GM12878 (cell line): Measurements from ENCODE around the gene CAPN15. TPM values are rescaled to one million over a fixed set of nuclear protein-coding genes. Genes with fewer than 3 reads are reported as not detected.

Experiments used
- ATAC-seq: fragments of 200-7000 bp; cut with Tn5 transposase; 3 replicates; pipeline ENCODE4 v1.9.1; 2020; ENCODE audit warnings: mild to moderate bottlenecking, moderate library complexity
- BruUV-seq: library from RNA; stranded (reverse); fragments of 400-500 nt; replicated peaks from 2 replicates; lab custom pipeline; 2021; lab: Mats Ljungman, UMichigan
- CTCF ChIA-PET: fragments of 300-600 bp; sonication (Branson Sonifier 250); formaldehyde crosslinking; extraction: SDS; loops from one replicate; lab custom pipeline; 2021; ENCODE audit warnings: inconsistent platforms; lab: Yijun Ruan, JAX
- POLR2A ChIA-PET: fragments of 350-600 bp; formaldehyde crosslinking; extraction: SDS; loops from one replicate; lab custom pipeline; 2021; ENCODE audit warnings: inconsistent platforms; lab: Charles Lee
- RAD21 ChIA-PET: fragments of 300-600 bp; sonication (Branson Sonifier 250); formaldehyde crosslinking; loops from one replicate; lab custom pipeline; 2023; ENCODE audit warnings: antibody characterized with exemption; ENCODE audit not compliant: unreplicated experiment; lab: Charles Lee
- SMC1A ChIA-PET: fragments of 300-600 bp; sonication (Branson Sonifier 250); formaldehyde crosslinking; loops from one replicate; lab custom pipeline; 2023; ENCODE audit not compliant: unreplicated experiment, uncharacterized antibody; lab: Charles Lee
- DNase-seq: peaks from one replicate; pipeline ENCODE4 v3.0.0-alpha.2; 2011; ENCODE audit warnings: low read depth, low spot score
- FAIRE-seq: peaks from 3 replicates; lab custom pipeline; 2011; peaks lifted over from hg19 to GRCh38; lab: Jason Lieb, UNC
- H2AFZ ChIP-seq: 2 replicates; pipeline ENCODE4 v1.6.0; 2011; ENCODE audit warnings: low read depth, low read length, control low read depth; ENCODE audit not compliant: control insufficient read depth
- H3K27ac ChIP-seq: 2 replicates; pipeline ENCODE4 v1.5.1; 2011; ENCODE audit warnings: control low read depth; ENCODE audit not compliant: control insufficient read depth, insufficient read depth
- H3K27me3 ChIP-seq, 2 experiments: replicated peaks in 1 of 2; 2 replicates each; pipeline versions ENCODE4 v1.6.0 to v1.6.1; 2011; ENCODE audit warnings: low read length in 1 of 2; ENCODE audit not compliant: control insufficient read depth in 2 of 2, insufficient read depth in 2 of 2
- H3K36me3 ChIP-seq, 2 experiments: 2 replicates each; pipeline ENCODE4 v1.5.1; 2011; ENCODE audit warnings: low read length in 1 of 2; ENCODE audit not compliant: control insufficient read depth in 2 of 2, insufficient read depth in 2 of 2
- H3K4me1 ChIP-seq: 2 replicates; pipeline ENCODE4 v1.6.1; 2011; ENCODE audit warnings: mild to moderate bottlenecking, low read length, moderate library complexity, mixed read lengths; ENCODE audit not compliant: control insufficient read depth, insufficient read depth
- H3K4me2 ChIP-seq: 2 replicates; pipeline ENCODE4 v1.6.0; 2011; ENCODE audit warnings: control low read depth; ENCODE audit not compliant: control insufficient read depth, insufficient read depth
- H3K4me3 ChIP-seq: fragments of 200-600 bp; sonication (generic); 2 replicates; pipeline ENCODE4 v1.5.1; 2016
- H3K79me2 ChIP-seq: 2 replicates; pipeline ENCODE4 v1.6.0; 2011; ENCODE audit warnings: low read length; ENCODE audit not compliant: control insufficient read depth, insufficient read depth
- H3K9ac ChIP-seq: 2 replicates; pipeline ENCODE4 v1.8.0; 2011; ENCODE audit warnings: low read length, control low read depth, mixed read lengths; ENCODE audit not compliant: control insufficient read depth, insufficient read depth
- H3K9me3 ChIP-seq: replicated peaks from 3 replicates; pipeline ENCODE4 v1.5.1; 2011; ENCODE audit warnings: mild to moderate bottlenecking, low read length; ENCODE audit not compliant: control insufficient read depth, insufficient read depth
- H4K20me1 ChIP-seq: 2 replicates; pipeline ENCODE4 v1.6.0; 2011; ENCODE audit not compliant: control insufficient read depth, insufficient read depth
- CBX5 ChIP-seq: sonication (generic); IDR thresholded peaks from 2 replicates; pipeline ENCODE4 v1.6.1; 2016; ENCODE audit warnings: low read depth, moderate library complexity, mild to moderate bottlenecking, inconsistent platforms
- ESRRA ChIP-seq: IDR thresholded peaks from 2 replicates; pipeline ENCODE4 v1.6.1; 2012; ENCODE audit warnings: mild to moderate bottlenecking, low read length, improper control_type of control experiment
- JUND ChIP-seq: IDR thresholded peaks from 2 replicates; pipeline ENCODE4 v1.6.1; 2012; ENCODE audit warnings: low read depth, mild to moderate bottlenecking, low read length, improper control_type of control experiment, moderate library complexity
- MEF2A ChIP-seq: IDR thresholded peaks from 2 replicates; pipeline ENCODE4 v1.6.1; 2011; ENCODE audit warnings: low read depth, mild to moderate bottlenecking, low read length, moderate library complexity; ENCODE audit not compliant: insufficient read depth
- MXI1 ChIP-seq: fragments of 150-350 bp; IDR thresholded peaks from 2 replicates; pipeline ENCODE4 v1.6.1; 2011; ENCODE audit warnings: low read depth, mild to moderate bottlenecking, inconsistent platforms, low read length, improper control_type of control experiment
- PAX8 ChIP-seq: fragments of 450-650 bp; IDR thresholded peaks from 2 replicates; pipeline ENCODE4 v1.6.1; 2017; ENCODE audit warnings: mild to moderate bottlenecking, moderate library complexity
- POLR2AphosphoS5 ChIP-seq: IDR thresholded peaks from 2 replicates; pipeline ENCODE4 v1.6.1; 2011; ENCODE audit warnings: mild to moderate bottlenecking, low read length, inconsistent platforms
- POU2F2 ChIP-seq: IDR thresholded peaks from 3 replicates; pipeline ENCODE4 v1.6.1; 2011; ENCODE audit warnings: low read depth, mild to moderate bottlenecking, low read length, borderline replicate concordance
- RAD21 ChIP-seq: IDR thresholded peaks from 2 replicates; pipeline ENCODE4 v1.6.1; 2011; ENCODE audit warnings: mild to moderate bottlenecking, low read depth, low read length, moderate library complexity; ENCODE audit not compliant: insufficient read depth
- SP1 ChIP-seq: IDR thresholded peaks from one replicate; pipeline ENCODE4 v1.6.1; 2011; ENCODE audit warnings: low read depth, low read length
- WGBS: methylation state at CpG from one replicate; pipeline ENCODE4 v1.1.6; 2016; ENCODE audit warnings: low lambda C conversion rate; ENCODE audit not compliant: insufficient replicate concordance, insufficient coverage; ENCODE audit errors: missing lambda C conversion rate; 5-methylcytosine and 5-hydroxymethylcytosine counted together
- in situ Hi-C: fragments of 300-500 bp; cut with MboI; formaldehyde crosslinking; loops from 9 replicates; pipeline ENCODE4 v1.14.3; 2018; ENCODE audit warnings: mixed read lengths
- intact Hi-C: fragments of 100-400 bp; cut with micrococcal nuclease; formaldehyde crosslinking; loops from one replicate; pipeline ENCODE4 v1.14.2; 2022; ENCODE audit not compliant: unreplicated experiment
- polyA plus RNA-seq, 11 experiments: library from polyadenylated mRNA; depleted of rRNA in 4 of 11; unstranded in 6 of 11; stranded (reverse) in 5 of 11; fragments of >200 nt; fragmentation: Nextera tagmentation in 4 of 11; fragmentation: Illumina TruSeq in 1 of 11; extraction: Ambion mirVana in 4 of 11; extraction: Trizol in 1 of 11; gene quantifications; 1 replicate in 1 of 11; 2 replicates in 10 of 11; pipeline versions ENCODE4 v1.2.1 to v1.2.3, GENCODE V29; 2011 to 2016; ENCODE audit warnings: inconsistent platforms in 2 of 11, missing spikeins in 2 of 11, low read depth in 1 of 11
- total RNA-seq, 4 experiments: library from RNA; depleted of rRNA in 3 of 4; stranded (reverse); fragments of >200 nt in 3 of 4; fragmentation: Illumina TruSeq in 1 of 4; extraction: Trizol in 1 of 4; gene quantifications; 2 replicates each; pipeline versions ENCODE4 v1.2.1 to v1.2.3, GENCODE V29; 2013 to 2021
- TF ChIP-seq, protein P1 (sequence below): fragments of 450-650 bp; conservative IDR thresholded peaks from 2 replicates; pipeline ENCODE4 v1.6.1; 2017; ENCODE audit warnings: mild to moderate bottlenecking, moderate library complexity

Gene CAPN15
- total and polyA plus RNA-seq, 10 of the 15 experiments (the other 5 are each of a cell fraction or from before 2014, with no cell fraction given): 0.40 to 78.5 (median 8.3) TPM

DNA sequence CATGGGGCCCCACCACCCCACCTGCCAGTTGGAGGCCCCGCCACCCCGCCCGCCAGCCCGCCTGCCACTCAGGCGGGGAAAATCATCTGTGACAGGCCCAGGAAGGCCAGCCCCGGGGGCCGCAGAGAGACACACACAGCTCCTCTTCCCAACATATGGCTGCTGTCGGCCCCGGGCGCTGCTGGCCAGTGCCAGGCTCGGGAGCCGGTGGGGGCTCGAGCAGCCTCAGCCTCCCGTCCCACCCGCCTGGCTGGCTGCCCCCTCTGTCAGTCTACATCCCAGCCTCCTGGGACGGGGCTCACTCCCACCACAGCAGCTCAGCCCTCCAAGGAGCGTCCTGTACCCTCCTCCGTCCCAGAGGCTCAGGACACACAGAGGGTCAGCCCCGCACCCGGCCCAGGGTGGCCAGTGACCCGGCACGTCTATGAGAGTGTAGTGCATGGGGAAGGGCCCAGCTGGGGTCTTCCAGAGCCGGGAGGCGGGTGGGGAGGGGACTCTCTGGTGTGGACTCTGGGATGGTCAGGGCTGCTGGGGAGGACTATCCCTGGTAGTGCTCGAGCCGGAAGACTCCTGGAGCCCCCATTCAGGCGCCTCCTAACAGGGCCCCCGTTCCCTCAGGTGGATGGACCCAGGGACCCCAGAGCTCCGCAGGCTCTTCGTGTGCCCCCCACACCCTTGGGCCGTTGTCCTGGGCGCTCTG, 29.1 kb downstream of the CAPN15 start:
- Histone ChIP-seq H3K27ac (no peak overlapping the region), H3K27me3 (peaks cover 4 to 9% of the 10 kb centered on the region in 2 experiments; a peak in 2 of 4 replicates), H2AFZ (no peak overlapping the region), H3K9me3 (no peaks in the 10 kb centered on the region), H3K9ac (no peak overlapping the region), H3K4me3 (no peak overlapping the region)
- CTCF ChIA-PET: no interaction called here
- no TSS peak for BruUV-seq
- FAIRE-seq: no peak
- RAD21 ChIA-PET: no interaction called here
- SMC1A ChIA-PET: no interaction called here
- TF ChIP-seq POLR2AphosphoS5 (no peak), JUND (no peak), POU2F2 (no peak), CBX5 (no peak), PAX8 (no peak), RAD21 (no peak), MXI1 (no peak), SP1 (no peak), ESRRA (no peak), MEF2A (no peak)
- TF ChIP-seq, protein P1, sequence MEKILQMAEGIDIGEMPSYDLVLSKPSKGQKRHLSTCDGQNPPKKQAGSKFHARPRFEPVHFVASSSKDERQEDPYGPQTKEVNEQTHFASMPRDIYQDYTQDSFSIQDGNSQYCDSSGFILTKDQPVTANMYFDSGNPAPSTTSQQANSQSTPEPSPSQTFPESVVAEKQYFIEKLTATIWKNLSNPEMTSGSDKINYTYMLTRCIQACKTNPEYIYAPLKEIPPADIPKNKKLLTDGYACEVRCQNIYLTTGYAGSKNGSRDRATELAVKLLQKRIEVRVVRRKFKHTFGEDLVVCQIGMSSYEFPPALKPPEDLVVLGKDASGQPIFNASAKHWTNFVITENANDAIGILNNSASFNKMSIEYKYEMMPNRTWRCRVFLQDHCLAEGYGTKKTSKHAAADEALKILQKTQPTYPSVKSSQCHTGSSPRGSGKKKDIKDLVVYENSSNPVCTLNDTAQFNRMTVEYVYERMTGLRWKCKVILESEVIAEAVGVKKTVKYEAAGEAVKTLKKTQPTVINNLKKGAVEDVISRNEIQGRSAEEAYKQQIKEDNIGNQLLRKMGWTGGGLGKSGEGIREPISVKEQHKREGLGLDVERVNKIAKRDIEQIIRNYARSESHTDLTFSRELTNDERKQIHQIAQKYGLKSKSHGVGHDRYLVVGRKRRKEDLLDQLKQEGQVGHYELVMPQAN: no peak
- TF ChIP-seq, all 136 proteins: peak for 0
- H4K20me1 ChIP-seq: no peaks in the 10 kb centered on the region
- WGBS: 61% methylated on average over 29 of the region's 32 CpGs
- H3K4me2 ChIP-seq: no peak overlapping the region
- in situ Hi-C loops: no loop called here
- no peaks in the 10 kb centered on the region for H3K4me1 ChIP-seq
- no peaks in the 10 kb centered on the region for H3K79me2 ChIP-seq
- intact Hi-C loops: no loop called here
- peaks cover 0 to 7% of the 10 kb centered on the region in 2 experiments; a peak in 2 of 4 replicates for H3K36me3 ChIP-seq
- DNase-seq (no peak), ATAC-seq (no peak)
- POLR2A ChIA-PET: no interaction called here
